ENCODE results near the gene TCF3. TPM values are rescaled to one million over a fixed set of nuclear protein-coding genes. Genes with fewer than 3 reads are reported as not detected.
A peak's percentile ranks its signal among the peaks of the same experiment; 100 is the strongest.

The TCF3 gene
- total RNA-seq, 1 donor from 2014 or later: 123 TPM

- no peak for DNase-seq (ENCODE audit: low read depth)
- TF ChIP-seq CTCF (IDR thresholded peaks at IDR 0.05; ENCODE audit: insufficient read depth, low read length, poor library complexity, severe bottlenecking): no peak
- H3K36me3 ChIP-seq (ENCODE audit: control insufficient read depth, insufficient read depth, low read length): no peaks in the 10 kb centered on the region
- H3K27me3 ChIP-seq (ENCODE audit: control insufficient read depth, insufficient read depth, low read length): peaks cover 7% of the 10 kb centered on the region
- H3K4me3 ChIP-seq (ENCODE audit: low read depth, low read length): no peak overlapping the region
These were observed 2.9 kb upstream of the TCF3 start for GRCh38 chr19:1655131-1655981.

- peaks cover 7% of the 10 kb centered on the region for H3K27me3 ChIP-seq (ENCODE audit: control insufficient read depth, insufficient read depth, low read length)
- H3K36me3 ChIP-seq (ENCODE audit: control insufficient read depth, insufficient read depth, low read length): no peaks in the 10 kb centered on the region
- TF ChIP-seq CTCF (IDR thresholded peaks at IDR 0.05; ENCODE audit: insufficient read depth, low read length, poor library complexity, severe bottlenecking): no peak
- no peak overlapping the region for H3K4me3 ChIP-seq (ENCODE audit: low read depth, low read length)
- no peak for DNase-seq (ENCODE audit: low read depth)
These were observed 1.9 kb upstream of the TCF3 start for GRCh38 chr19:1654178-1654792.

- TF ChIP-seq CTCF (IDR thresholded peaks at IDR 0.05; ENCODE audit: insufficient read depth, low read length, poor library complexity, severe bottlenecking): no peak
- no peak for DNase-seq (ENCODE audit: low read depth)
These were observed 849 bp upstream of the TCF3 start for GRCh38 chr19:1653300-1653628.

GRCh38 chr19:1651568-1652291 is 685 bp downstream of the TCF3 start:
- TF ChIP-seq CTCF (IDR thresholded peaks at IDR 0.05; ENCODE audit: insufficient read depth, low read length, poor library complexity, severe bottlenecking): no peak
- H3K36me3 ChIP-seq (ENCODE audit: control insufficient read depth, insufficient read depth, low read length): no peaks in the 10 kb centered on the region
- no peak for DNase-seq (ENCODE audit: low read depth)
- H3K4me3 ChIP-seq (ENCODE audit: low read depth, low read length): peak overlapping the region; percentile 70
- H3K27me3 ChIP-seq (ENCODE audit: control insufficient read depth, insufficient read depth, low read length): no peaks in the 10 kb centered on the region

More at GRCh38 chr19:1653300-1653628, 849 bp upstream of the TCF3 start:
- Histone ChIP-seq H3K36me3 (ENCODE audit: control insufficient read depth, insufficient read depth, low read length) (no peaks in the 10 kb centered on the region), H3K4me3 (ENCODE audit: low read depth, low read length) (peak overlapping the region; percentile 33), H3K27me3 (ENCODE audit: control insufficient read depth, insufficient read depth, low read length) (peaks cover 3% of the 10 kb centered on the region)

- no peaks in the 10 kb centered on the region for H3K36me3 ChIP-seq (ENCODE audit: control insufficient read depth, insufficient read depth, low read length)
- no peak for DNase-seq (ENCODE audit: low read depth)
- H3K27me3 ChIP-seq (ENCODE audit: control insufficient read depth, insufficient read depth, low read length): no peaks in the 10 kb centered on the region
- TF ChIP-seq CTCF (IDR thresholded peaks at IDR 0.05; ENCODE audit: insufficient read depth, low read length, poor library complexity, severe bottlenecking): no peak
- peak overlapping the region; percentile 70 for H3K4me3 ChIP-seq (ENCODE audit: low read depth, low read length)
These were observed 1.5 kb downstream of the TCF3 start for GRCh38 chr19:1650650-1651567.
